Neural crest cell (in vitro differentiated cells): ENCODE data around the gene GRIN2A. TPM values are rescaled to one million over a fixed set of nuclear protein-coding genes. Genes with fewer than 3 reads are reported as not detected.
A peak's percentile ranks its signal among the peaks of the same experiment; 100 is the strongest.

Experiments used
- DNase-seq: peaks from one replicate; pipeline ENCODE4 v3.0.0; 2021; ENCODE audit warnings: low read depth, mixed read lengths, low spot score
- H3K27ac Mint-ChIP-seq: one replicate; pipeline ENCODE4 v1.8.0; 2021; ENCODE audit warnings: mild to moderate bottlenecking, mixed read lengths; ENCODE audit not compliant: unreplicated experiment
- H3K27me3 Mint-ChIP-seq: 2 replicates; pipeline ENCODE4 v1.8.0; 2021; ENCODE audit warnings: low read depth, mild to moderate bottlenecking, mixed read lengths
- H3K36me3 Mint-ChIP-seq: 2 replicates; pipeline ENCODE4 v1.8.0; 2021; ENCODE audit warnings: low read depth, mild to moderate bottlenecking, mixed read lengths
- H3K4me1 Mint-ChIP-seq: 2 replicates; pipeline ENCODE4 v1.8.0; 2021; ENCODE audit warnings: mixed read lengths
- H3K4me3 Mint-ChIP-seq: one replicate; pipeline ENCODE4 v1.8.0; 2021; ENCODE audit warnings: mild to moderate bottlenecking, mixed read lengths
- H3K9me3 Mint-ChIP-seq: 2 replicates; pipeline ENCODE4 v1.8.0; 2021; ENCODE audit warnings: mixed read lengths
- CTCF ChIP-seq: fragments of 200-600 bp; sonication (generic); conservative IDR thresholded peaks from 2 replicates; pipeline ENCODE4 v1.5.0; 2021; ENCODE audit warnings: antibody characterized with exemption, mild to moderate bottlenecking
- total RNA-seq: library from RNA; stranded (reverse); gene quantifications from 2 replicates; pipeline ENCODE4 v1.2.1, GENCODE V29; 2021

GRIN2A gene
- total RNA-seq, 1 donor from 2014 or later: 0.09 TPM

- Mint-ChIP-seq H3K4me1 (no peaks in the 10 kb centered on the region), H3K9me3 (no peaks in the 10 kb centered on the region), H3K4me3 (no peak overlapping the region), H3K27ac (no peak overlapping the region), H3K36me3 (no peaks in the 10 kb centered on the region), H3K27me3 (peaks cover 47% of the 10 kb centered on the region)
- no peak for DNase-seq
- no peak for TF ChIP-seq CTCF
Measured at GRCh38 chr16:10048850-10049249, 133.4 kb downstream of the GRIN2A start.

GRCh38 chr16:10045947-10046346 lies 136.3 kb downstream of the GRIN2A start:
- Mint-ChIP-seq H3K36me3 (no peaks in the 10 kb centered on the region), H3K27ac (no peak overlapping the region), H3K4me1 (no peaks in the 10 kb centered on the region), H3K9me3 (no peaks in the 10 kb centered on the region), H3K27me3 (peaks cover 45% of the 10 kb centered on the region), H3K4me3 (no peak overlapping the region)
- DNase-seq: no peak
- no peak for TF ChIP-seq CTCF

- Mint-ChIP-seq H3K27ac (no peak overlapping the region), H3K4me1 (no peaks in the 10 kb centered on the region), H3K27me3 (peaks cover 45% of the 10 kb centered on the region), H3K4me3 (no peak overlapping the region), H3K36me3 (no peaks in the 10 kb centered on the region), H3K9me3 (no peaks in the 10 kb centered on the region)
- DNase-seq: no peak
- TF ChIP-seq CTCF: no peak
Measured at GRCh38 chr16:10045291-10045775, 136.9 kb downstream of the GRIN2A start.

GRCh38 chr16:10040136-10041080 lies 141.8 kb downstream of the GRIN2A start:
- no peak for TF ChIP-seq CTCF
- H3K9me3 Mint-ChIP-seq: no peaks in the 10 kb centered on the region
- peaks cover 40% of the 10 kb centered on the region for H3K27me3 Mint-ChIP-seq
- H3K36me3 Mint-ChIP-seq: no peaks in the 10 kb centered on the region
- no peak overlapping the region for H3K4me3 Mint-ChIP-seq
- H3K27ac Mint-ChIP-seq: no peak overlapping the region
- peaks cover 14% of the 10 kb centered on the region for H3K4me1 Mint-ChIP-seq
- no peak for DNase-seq

- Mint-ChIP-seq H3K27ac (no peak overlapping the region), H3K4me1 (peaks cover 14% of the 10 kb centered on the region), H3K4me3 (peak overlapping the region; percentile 84), H3K27me3 (peaks cover 45% of the 10 kb centered on the region), H3K9me3 (no peaks in the 10 kb centered on the region), H3K36me3 (no peaks in the 10 kb centered on the region)
- DNase-seq: peak; percentile 16
- TF ChIP-seq CTCF: peak; percentile 45
Measured at GRCh38 chr16:10039220-10040096, 142.8 kb downstream of the GRIN2A start.
